Measurements from ENCODE around the gene PIK3CB. TPM values are rescaled to one million over a fixed set of nuclear protein-coding genes. Genes with fewer than 3 reads are reported as not detected.
"Not testable (repeated sequence)": the region's sequence is repeated elsewhere in the genome, so short reads cannot be mapped to it uniquely, and the experiment has no call there.

The PIK3CB gene
- total RNA-seq, 4 donors from 2014 or later: 60.2 to 90.0 (median 78.5) TPM

GRCh38 chr3:138842483-138843188 is 7.9 kb upstream of the PIK3CB start:
- no peak overlapping the region for H3K27ac ChIP-seq
- no peaks in the 10 kb centered on the region for H3K36me3 ChIP-seq
- intact Hi-C loops (cut with DNase I): no loop called here
- WGBS, 2 donors: 85 to 87% methylated on average over 5 of the region's 5 CpGs
- no peaks in the 10 kb centered on the region for H3K27me3 ChIP-seq
- no peak overlapping the region for H3K4me3 ChIP-seq (replicated peaks in 1 of 3)
- DNase-seq: no peak
- H3K4me1 ChIP-seq: peaks cover 16 to 20% of the 10 kb centered on the region in 2 donors
- TF ChIP-seq CTCF (IDR thresholded peaks at IDR 0.05) (no peak), POLR2A (IDR thresholded peaks at IDR 0.05) (no peak)
- no peaks in the 10 kb centered on the region for H3K9me3 ChIP-seq

- DNase-seq; H3K9me3 ChIP-seq; H3K36me3 ChIP-seq; H3K27me3 ChIP-seq; H3K4me3 ChIP-seq (replicated peaks in 1 of 3); H3K27ac ChIP-seq; H3K4me1 ChIP-seq: not testable (repeated sequence)
- WGBS, 2 donors: 99 to 100% methylated on average over 7 of the region's 7 CpGs
- intact Hi-C loops (cut with DNase I): loop anchor here (10.0 kb wide), 1 partner anchor 76 kb away; no protein-coding TSS in a partner anchor
Measured at GRCh38 chr3:138838385-138838784, 3.7 kb upstream of the PIK3CB start.

GRCh38 chr3:138835846-138836245 is 1.1 kb upstream of the PIK3CB start:
- H3K36me3 ChIP-seq; H3K27me3 ChIP-seq; DNase-seq; H3K9me3 ChIP-seq; H3K4me3 ChIP-seq (replicated peaks in 1 of 3): not testable (repeated sequence)
- H3K27ac ChIP-seq: peak overlapping the region; percentile 88 to 98 (median 95)
- intact Hi-C loops (cut with DNase I): loop anchor here (10.0 kb wide), 1 partner anchor 79 kb away; no protein-coding TSS in a partner anchor
- WGBS, 2 donors: 87 to 92% methylated on average over 19 of the region's 19 CpGs
- H3K4me1 ChIP-seq: peaks cover 22 to 24% of the 10 kb centered on the region in 2 donors

GRCh38 chr3:138835397-138835757 is 649 bp upstream of the PIK3CB start:
- WGBS, 2 donors: 48 to 57% methylated on average over 4 of the region's 4 CpGs
- Histone ChIP-seq H3K36me3 (no peaks in the 10 kb centered on the region), H3K27ac (peak overlapping the region; percentile 88 to 98 (median 95)), H3K27me3 (no peaks in the 10 kb centered on the region), H3K4me1 (peaks cover 22 to 24% of the 10 kb centered on the region in 2 donors), H3K9me3 (no peaks in the 10 kb centered on the region), H3K4me3 (replicated peaks in 1 of 3) (peak overlapping the region in 2 of 3 donors; percentile 15 to 85)
- no peak for TF ChIP-seq POLR2A (IDR thresholded peaks at IDR 0.05)
- TF ChIP-seq CTCF (IDR thresholded peaks at IDR 0.05): no peak
- no peak for DNase-seq
- intact Hi-C loops (cut with DNase I): loop anchor here (10.0 kb wide), 1 partner anchor 79 kb away; no protein-coding TSS in a partner anchor

- H3K27ac ChIP-seq: peak overlapping the region; percentile 88 to 98 (median 95)
- TF ChIP-seq POLR2A (IDR thresholded peaks at IDR 0.05) (no peak), CTCF (IDR thresholded peaks at IDR 0.05) (peak in 4 of 6 experiments; percentile 4 to 37 (median 32))
- peaks cover 22 to 24% of the 10 kb centered on the region in 2 donors for H3K4me1 ChIP-seq
- no peaks in the 10 kb centered on the region for H3K27me3 ChIP-seq
- DNase-seq: peak; percentile 62 to 68
- intact Hi-C loops (cut with DNase I): loop anchor here (10.0 kb wide), 1 partner anchor 81 kb away; no protein-coding TSS in a partner anchor
- H3K9me3 ChIP-seq: no peaks in the 10 kb centered on the region
- WGBS, 2 donors: 0 to 1% methylated on average over 13 to 23 of the region's 43 CpGs
- peak overlapping the region; percentile 41 to 85 (median 70) for H3K4me3 ChIP-seq (replicated peaks in 1 of 3)
- H3K36me3 ChIP-seq: no peaks in the 10 kb centered on the region
Measured at GRCh38 chr3:138833899-138834595, 681 bp downstream of the PIK3CB start.

- not testable (repeated sequence) for H3K4me3 ChIP-seq (replicated peaks in 1 of 3)
Measured at GRCh38 chr3:138832473-138833057, 2.2 kb downstream of the PIK3CB start.

More at GRCh38 chr3:138832473-138833057, 2.2 kb downstream of the PIK3CB start:
- Histone ChIP-seq H3K27ac (peak overlapping the region in 2 of 3 donors; percentile 88 to 98), H3K4me1 (peaks cover 22 to 24% of the 10 kb centered on the region in 2 donors)
- 94 to 96% methylated on average over 27 of the region's 27 CpGs for WGBS, 2 donors
- intact Hi-C loops (cut with DNase I): loop anchor here (10.0 kb wide), 1 partner anchor 82 kb away; no protein-coding TSS in a partner anchor
- H3K36me3 ChIP-seq, H3K9me3 ChIP-seq, DNase-seq, H3K27me3 ChIP-seq: not testable (repeated sequence)

Measured in thyroid gland (tissue), 4 donors.